Measurements from ENCODE around the gene ADAP1.

DNA sequence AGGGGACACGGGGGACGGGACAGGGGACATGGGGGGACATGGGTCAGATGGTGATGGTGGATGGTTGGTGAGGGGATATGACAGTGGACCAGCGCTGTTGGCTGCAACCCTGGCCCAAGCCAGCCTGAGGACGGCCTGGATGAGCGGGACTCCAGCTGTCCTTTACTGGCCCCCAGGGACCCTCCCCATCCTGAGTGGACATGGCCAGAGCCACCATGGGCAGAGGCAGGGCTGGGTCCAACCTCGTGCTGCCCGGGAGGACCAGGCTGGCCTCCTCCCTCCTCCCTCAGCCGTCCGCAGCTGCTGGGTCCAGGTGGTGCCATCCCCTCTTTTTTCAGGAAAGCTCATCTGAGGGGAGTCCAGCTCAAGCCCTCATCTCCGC lies 47.7 kb downstream of the ADAP1 start:
- TF ChIP-seq POLR2A (IDR thresholded peaks at IDR 0.05; ENCODE audit: low read depth) (no peak), POLR2AphosphoS5 (IDR thresholded peaks at IDR 0.05) (no peak), EP300 (IDR thresholded peaks at IDR 0.05) (no peak)
- TF ChIP-seq, protein P1, sequence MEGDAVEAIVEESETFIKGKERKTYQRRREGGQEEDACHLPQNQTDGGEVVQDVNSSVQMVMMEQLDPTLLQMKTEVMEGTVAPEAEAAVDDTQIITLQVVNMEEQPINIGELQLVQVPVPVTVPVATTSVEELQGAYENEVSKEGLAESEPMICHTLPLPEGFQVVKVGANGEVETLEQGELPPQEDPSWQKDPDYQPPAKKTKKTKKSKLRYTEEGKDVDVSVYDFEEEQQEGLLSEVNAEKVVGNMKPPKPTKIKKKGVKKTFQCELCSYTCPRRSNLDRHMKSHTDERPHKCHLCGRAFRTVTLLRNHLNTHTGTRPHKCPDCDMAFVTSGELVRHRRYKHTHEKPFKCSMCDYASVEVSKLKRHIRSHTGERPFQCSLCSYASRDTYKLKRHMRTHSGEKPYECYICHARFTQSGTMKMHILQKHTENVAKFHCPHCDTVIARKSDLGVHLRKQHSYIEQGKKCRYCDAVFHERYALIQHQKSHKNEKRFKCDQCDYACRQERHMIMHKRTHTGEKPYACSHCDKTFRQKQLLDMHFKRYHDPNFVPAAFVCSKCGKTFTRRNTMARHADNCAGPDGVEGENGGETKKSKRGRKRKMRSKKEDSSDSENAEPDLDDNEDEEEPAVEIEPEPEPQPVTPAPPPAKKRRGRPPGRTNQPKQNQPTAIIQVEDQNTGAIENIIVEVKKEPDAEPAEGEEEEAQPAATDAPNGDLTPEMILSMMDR (IDR thresholded peaks at IDR 0.05) = no peak
